HG02938 (cell line): ENCODE measurements around the gene CRAMP1.

ENCODE experiments used
- ATAC-seq: cut with Tn5 transposase; IDR thresholded peaks from one replicate; pipeline ENCODE4 v1.9.1; 2021; ENCODE audit warnings: mild to moderate bottlenecking, moderate library complexity; ENCODE audit not compliant: unreplicated experiment

Gene CRAMP1

DNA sequence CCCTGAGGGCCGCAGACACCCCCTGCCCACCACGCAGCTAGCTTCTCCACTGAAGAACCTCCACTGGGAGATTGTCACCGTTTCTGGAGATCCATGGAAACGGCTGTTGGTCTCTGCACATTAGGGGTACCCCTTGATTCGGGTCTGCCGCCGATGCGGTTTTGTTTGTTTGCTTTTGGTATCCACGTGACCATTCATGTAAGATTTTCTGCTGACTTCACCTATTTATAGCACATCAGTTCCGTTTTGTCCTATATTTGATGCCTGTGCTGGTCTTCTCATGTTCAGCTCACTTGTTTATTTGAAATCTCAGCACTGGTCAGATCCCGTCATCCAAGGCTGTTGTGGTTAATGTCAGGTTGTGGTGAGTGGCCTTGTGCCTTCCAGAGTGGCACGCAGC lies 21.1 kb downstream of the CRAMP1 start:
- no peak for ATAC-seq

DNA sequence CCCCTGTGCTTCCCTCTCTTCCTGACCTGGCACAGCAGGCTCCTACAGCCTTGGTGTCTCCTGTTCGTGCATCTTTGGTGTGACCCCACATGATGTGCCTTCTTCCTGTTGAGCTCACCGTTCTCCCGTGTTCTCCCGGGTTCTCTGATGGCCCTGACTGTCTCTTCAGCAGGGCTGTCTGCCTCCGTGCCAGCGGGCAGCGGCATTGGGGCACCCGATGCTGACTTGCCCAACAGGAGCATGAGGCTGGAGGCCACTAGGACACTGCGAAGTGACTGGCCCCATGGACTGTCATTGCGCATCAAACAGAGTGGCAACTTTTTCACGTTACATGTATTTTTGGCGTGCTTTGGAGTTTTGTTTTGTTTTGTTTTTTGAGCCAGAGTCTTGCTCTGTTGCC lies 22.4 kb downstream of the CRAMP1 start:
- no peak for ATAC-seq

DNA sequence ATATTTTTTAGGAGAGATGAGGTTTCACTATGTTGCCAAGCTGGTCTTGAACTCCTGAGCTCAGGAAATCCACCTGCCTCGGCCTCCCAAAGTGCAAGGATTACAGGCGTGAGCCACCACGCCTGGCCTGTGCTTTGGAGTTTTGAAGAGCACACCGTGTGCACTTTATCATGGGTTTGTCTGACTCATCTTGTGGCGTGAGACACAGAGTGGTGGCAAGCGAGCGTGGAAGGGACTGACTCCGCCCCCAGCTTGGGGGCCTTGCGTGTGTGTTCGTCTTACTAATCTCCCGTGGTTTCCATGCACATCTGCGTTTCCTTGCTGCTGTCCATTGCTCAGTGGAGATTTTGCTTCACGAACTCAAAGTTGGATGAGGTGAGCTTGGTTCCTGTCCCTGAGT lies 22.9 kb downstream of the CRAMP1 start:
- ATAC-seq = no peak

GRCh38 chr16:1637526-1637925 lies 25.4 kb downstream of the CRAMP1 start:
- ATAC-seq = no peak

DNA sequence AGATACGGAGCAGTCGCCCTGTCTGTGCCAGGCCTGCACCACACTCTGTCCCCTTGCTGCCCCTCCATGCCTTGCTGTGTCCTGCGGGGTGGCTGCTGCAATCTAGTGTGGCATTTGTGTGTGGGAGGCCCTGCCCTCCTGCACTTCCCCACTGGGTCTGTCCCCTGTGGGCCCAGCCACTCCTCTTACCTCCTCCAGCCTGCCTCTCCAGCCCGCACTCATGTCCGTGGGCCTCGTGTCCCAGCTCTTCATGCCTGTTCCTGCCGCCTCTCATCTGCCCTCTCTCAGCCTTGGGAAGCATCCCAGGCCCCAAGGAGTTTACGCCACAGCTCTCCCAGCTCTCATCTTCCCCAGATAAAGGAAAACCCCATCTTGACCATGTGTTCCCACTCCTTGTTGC lies 26.6 kb downstream of the CRAMP1 start:
- no peak for ATAC-seq

DNA sequence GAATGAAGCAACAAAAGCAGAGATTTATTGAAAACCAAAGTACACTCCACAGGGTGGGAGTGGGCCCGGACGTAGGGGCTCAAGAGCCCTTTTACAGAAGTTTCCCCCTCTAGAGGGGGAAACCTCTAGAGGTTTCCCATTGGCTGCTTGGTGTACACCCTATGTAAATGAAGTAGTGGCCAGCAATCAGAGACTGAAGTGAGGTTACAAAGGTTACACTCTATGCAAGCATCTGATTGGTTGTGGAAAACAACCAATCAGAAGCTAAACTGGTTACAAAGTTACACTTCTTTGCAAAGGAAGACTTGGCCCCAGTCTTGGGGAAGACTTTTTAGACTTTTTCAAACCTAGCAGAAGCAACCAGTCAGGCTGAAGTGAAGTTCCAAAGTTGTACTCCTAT lies 27.1 kb downstream of the CRAMP1 start:
- ATAC-seq = no peak

GRCh38 chr16:1639860-1640259 lies 27.7 kb downstream of the CRAMP1 start:
- ATAC-seq = no peak

GRCh38 chr16:1640261-1640941 lies 28.2 kb downstream of the CRAMP1 start:
- no peak for ATAC-seq

DNA sequence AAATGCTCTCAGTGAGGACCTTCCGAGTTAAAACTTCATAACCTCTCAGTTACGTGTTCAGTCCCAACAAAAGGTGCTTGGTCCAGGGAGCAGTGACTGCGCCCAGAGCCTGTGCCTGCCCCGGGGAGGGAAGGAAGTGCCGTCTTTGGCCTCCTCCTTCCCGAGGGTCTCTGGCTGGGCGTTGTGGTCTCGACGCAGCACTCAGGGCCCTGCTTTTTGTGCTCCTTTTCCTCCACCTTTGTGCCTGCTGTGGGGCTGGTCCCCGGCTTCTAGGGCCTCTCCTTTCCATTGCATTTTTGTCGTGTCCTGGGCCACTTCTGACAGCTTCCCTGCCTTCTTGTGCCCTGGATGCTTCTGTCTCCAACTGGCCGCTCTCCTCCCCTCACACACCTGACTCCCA lies 29.1 kb downstream of the CRAMP1 start:
- no peak for ATAC-seq

- ATAC-seq = no peak
Observed at GRCh38 chr16:1642148-1642547, 30.0 kb downstream of the CRAMP1 start.

- no peak for ATAC-seq
Observed at GRCh38 chr16:1642753-1643152, 30.6 kb downstream of the CRAMP1 start.

DNA sequence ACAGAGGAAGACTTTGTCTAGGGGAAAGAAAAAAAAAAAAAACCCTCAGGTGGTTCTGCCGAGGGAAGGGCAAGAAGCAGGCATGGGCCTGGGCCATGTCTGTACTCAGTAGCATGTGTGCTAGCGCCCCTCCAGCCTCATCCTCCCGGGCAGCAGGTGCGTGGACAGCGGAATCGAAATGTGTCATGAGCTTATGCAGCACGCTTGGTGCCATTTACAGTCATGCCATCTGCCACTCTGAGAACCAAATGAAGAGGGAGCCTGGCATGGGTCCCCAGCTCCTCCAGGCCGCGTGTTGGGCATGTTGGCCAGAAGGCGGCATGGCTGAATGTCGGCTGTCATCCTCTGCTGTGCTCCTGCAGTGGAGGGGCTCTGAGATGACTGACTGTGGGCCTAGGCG lies 31.4 kb downstream of the CRAMP1 start:
- no peak for ATAC-seq

- no peak for ATAC-seq
Observed at GRCh38 chr16:1645914-1646525, 33.9 kb downstream of the CRAMP1 start.

DNA sequence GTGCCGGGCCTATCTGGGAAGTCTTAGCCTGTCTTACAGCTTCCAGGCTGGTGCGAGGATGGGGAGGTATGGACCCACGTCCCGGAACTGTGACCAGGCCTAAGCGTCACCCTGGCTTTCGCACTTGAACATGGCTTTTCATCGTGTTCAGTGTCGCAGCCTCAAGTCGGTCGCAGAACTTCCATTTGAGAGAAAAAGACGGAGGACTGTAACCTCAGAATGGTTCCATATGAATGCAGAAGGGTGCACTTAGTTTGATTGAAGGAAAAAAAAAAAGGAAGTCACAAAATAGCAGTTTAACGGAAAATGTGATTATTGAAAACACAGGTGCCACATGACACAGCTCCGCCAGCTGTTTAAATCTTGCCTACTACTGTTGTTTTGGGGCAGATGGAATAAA lies 35.7 kb downstream of the CRAMP1 start:
- ATAC-seq = no peak

GRCh38 chr16:1650131-1650530 lies 38.0 kb downstream of the CRAMP1 start:
- no peak for ATAC-seq

DNA sequence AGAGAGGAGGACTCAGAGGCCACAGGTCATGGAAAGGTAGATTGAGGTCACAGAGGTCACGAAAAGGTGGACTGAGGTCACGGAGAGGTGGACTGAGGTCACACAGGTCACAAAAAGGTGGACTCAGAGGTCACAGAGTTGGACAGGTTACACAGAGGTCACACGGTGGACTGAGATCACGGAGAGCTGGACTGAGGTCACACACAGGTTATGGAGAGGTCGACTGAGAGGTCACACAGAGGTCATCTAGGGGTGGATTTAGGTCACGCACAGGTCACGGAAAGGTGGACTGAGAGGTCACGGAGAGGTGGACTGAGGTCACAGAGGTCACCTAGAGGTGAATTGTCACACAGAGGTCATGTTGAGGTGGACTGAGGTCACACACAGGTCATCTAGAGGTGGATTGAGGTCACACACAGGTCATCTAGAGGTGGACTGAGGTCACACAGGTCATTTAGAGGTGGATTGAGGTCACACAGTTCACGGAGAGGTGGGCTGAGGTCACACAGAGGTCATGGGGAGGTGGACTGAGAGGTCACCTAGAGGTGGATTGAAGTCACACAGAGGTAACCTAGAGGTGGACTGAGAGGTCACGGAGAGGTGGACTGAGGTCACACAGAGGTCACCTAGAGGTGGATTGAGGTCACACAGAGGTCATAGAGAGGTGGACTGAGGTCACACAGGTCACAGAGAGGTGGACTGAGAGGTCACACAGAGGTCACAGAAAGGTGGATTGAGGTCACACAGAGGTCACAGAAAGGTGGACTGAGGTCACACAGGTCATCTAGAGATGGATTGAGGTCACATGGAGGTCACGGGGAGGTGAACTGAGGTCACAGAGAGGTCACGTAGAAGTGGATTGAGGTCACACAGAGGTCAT lies 39.2 kb downstream of the CRAMP1 start:
- ATAC-seq = no peak

DNA sequence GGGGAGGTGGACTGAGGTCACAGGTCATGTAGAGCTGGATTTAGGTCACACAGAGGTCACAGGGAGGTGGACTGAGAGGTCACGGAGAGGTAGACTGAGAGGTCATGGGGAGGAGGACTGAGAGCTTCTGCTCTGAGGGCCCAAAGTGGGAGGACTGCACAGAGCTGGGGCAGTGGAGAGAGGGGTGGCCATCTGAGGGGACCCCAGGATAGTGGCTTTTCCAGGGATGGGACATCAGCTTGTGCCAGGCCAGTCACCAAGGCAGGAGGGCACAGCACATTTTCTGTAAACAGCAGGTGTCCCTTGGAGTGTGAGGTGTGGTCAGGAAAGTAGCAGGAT lies 39.8 kb downstream of the CRAMP1 start:
- ATAC-seq = no peak

DNA sequence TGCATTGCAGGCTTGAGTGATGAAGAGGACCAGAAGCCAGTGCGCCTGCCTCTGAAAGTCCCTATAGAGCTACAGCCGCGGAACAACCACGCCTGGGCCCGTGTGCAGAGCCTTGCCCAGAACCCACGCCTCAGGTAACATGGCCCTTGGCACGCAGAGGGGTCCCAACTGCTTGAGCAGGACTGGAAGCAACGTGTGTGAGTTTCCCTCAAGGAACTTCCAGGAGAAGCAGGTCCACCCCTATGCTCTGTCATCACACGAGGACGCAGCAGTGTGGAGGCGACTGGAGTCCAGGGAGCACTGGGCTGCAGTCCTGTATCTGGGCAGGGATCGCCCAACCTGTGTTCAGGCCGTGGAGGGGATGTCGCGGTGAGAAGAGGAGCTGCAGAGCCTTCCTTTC lies 40.9 kb downstream of the CRAMP1 start:
- no peak for ATAC-seq

- ATAC-seq = no peak
Observed at GRCh38 chr16:1654505-1655268, 42.5 kb downstream of the CRAMP1 start.

GRCh38 chr16:1655269-1655807 lies 43.2 kb downstream of the CRAMP1 start:
- no peak for ATAC-seq
